D341Med (cell line): ENCODE results near the gene CALML5.

Source experiments
- DNase-seq: peaks from one replicate; pipeline ENCODE4 v3.0.0; 2012; ENCODE audit warnings: low spot score

CALML5 gene

GRCh38 chr10:5461914-5462840, 37.2 kb downstream of the CALML5 start:
- no peak for DNase-seq

GRCh38 chr10:5461203-5461588, 38.2 kb downstream of the CALML5 start:
- DNase-seq, result no peak

DNA sequence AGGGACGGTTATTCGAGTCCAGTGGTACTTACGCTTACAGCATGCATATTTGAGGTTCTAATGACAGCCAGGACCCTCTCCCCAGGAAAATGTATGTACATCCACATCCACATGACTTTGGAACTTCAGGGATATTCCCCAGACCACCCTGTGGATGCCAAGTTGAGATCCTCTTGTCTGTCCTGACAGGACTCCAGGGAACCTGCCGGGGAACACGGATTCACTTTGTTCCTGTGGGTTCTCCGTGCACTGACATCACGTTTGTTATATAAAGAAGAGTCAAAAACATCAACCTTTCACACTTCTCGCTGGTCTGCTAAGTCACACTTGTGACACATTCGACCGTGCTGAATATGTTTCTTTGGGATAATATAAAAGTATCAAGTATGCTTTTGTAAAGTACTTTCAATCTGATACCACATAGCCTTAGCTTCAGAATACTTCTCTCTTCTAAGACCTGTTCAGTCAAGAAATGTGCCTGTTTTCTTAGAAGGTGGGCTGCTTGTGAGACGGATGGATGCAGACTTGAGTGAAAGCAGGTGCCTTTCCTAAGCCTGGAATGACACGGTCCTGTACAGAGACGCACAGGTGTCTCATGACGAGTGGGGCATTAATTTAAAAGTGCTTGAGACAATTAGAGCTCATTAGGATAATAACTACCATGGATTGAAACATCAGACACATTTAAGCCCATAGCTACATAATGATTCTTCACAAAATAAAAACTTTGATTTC, 38.7 kb downstream of the CALML5 start:
- DNase-seq, result no peak

DNA sequence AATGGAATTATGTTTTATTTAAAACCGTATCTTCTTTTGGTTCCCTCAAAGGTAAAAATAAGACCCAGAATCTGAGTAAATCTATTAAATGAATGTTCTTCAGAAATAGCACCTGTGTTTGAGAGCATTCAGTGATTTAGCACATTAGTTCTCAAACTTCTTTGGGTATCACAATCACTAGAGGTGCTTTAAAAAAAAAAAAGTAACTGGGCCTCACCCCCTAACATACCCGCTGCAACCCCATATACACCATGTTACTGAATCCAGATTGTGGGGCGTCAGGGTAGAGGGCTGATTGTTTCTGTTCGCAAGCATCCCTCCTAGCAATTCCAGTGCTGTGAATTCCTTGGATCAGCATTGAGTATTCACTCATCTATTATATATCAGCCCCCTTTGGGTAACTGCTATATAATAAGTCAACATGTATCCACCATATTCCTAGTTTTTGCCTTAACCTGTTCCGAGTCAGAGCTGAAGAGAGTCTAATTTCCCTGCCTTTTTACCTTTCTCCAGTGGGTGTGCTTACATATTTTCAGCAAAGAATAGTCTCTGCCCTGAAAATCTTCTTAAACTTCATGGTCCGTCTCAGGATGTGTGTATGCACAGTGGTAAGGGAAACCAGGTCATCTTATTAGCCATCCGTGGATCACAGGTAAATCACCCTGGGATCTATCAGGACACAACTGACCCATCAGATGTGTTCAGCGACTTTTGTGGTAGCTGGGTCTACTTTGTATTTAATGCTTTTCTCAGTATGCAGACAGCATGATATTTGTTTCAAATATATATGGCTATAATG, 40.2 kb downstream of the CALML5 start:
- DNase-seq, result no peak

- no peak for DNase-seq
Observed at GRCh38 chr10:5458425-5458824, 40.9 kb downstream of the CALML5 start.

GRCh38 chr10:5457741-5458140, 41.6 kb downstream of the CALML5 start:
- no peak for DNase-seq

- DNase-seq, result no peak
Observed at GRCh38 chr10:5456563-5456962, 42.8 kb downstream of the CALML5 start.

- no peak for DNase-seq
Observed at GRCh38 chr10:5453749-5454489, 45.5 kb downstream of the CALML5 start.

DNA sequence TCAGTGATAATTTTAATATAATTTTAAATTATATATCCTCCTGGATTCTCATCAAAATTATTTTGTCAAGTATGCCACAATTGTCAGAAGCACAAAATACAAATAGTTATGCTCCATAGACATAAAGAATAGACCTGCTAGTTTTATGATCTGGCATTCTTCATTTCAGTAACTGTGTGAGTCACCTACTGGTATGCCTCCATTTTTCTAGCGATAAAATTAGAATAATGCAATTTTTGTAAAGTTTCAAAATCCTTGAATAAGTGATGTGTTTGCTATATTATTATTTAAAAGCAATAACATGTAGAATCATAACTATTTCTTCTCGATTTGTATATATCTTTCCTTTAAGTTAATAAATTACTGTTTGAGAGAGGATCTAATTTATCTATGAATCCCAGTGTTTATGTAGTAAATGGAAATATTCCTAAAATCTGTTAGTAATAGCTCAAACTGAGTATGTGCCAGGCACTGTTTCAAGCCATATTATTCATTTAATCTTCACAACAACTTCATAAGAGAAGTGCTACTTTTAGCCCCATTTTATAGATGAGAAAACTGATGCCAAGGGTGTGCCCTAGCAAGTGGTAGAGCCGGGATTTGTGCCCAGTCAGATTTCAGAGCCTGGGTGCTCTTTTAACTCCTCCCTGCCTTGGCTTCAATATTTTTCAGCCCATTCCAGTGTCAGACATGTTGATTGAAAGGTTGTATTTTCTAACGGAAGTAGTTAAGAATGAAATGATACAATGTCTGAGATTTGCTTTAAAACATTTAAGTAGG, 48.6 kb downstream of the CALML5 start:
- no peak for DNase-seq

- DNase-seq, result no peak
Observed at GRCh38 chr10:5449823-5450222, 49.5 kb downstream of the CALML5 start.

- DNase-seq, result no peak
Observed at GRCh38 chr10:5449227-5449626, 50.1 kb downstream of the CALML5 start.
